Hematopoietic multipotent progenitor cell treated with erythropoietin and hydrocortisone succinate and interleukin-3 and kit ligand, for 4 days (in vitro differentiated cells): ENCODE results near the gene JPH2.
"Not testable (repeated sequence)": the region's sequence is repeated elsewhere in the genome, so short reads cannot be mapped to it uniquely, and the experiment has no call there.

Source experiments
- DNase-seq: peaks from one replicate; pipeline ENCODE4 v3.0.0-alpha.2; 2015

Gene JPH2

DNA sequence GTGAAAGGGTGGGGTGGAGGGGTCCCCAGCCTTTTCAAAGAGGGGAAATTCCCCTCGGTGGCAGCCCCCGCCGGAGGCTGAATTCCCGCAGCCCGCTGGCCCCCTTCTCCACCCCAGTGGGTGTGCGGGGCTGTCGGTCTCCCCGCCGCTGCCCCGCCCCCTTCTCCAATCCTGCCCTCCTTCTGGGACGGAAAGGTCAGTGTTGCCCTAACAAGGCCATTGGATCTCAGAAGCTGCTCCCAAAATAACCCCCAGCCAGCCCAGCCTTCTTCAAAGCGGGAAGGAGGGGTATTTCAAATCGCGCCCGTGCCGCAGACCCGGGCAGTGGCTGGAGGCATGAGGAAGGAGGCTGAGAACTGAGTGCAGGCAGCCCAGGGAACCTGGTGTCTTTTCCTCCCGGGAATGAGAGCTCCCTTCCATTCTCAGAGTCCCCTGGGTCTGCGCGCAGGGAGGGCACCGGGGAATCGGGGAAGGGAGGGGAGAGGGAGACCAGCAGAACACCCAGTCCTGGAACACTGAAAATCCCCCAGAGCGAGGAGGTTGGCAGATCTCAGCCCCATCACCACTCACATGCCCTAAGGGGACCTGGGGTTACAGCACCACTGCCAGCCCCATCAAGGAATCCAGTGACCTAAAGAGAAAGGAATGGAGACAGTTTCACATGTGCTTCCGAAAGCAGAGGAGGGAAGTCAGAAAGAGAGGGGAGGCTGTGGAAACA, at the start of gene JPH2:
Gene JPH2, minus strand, starts transcription at position 135 of the 718 bp plus-strand sequence. CDS start 483 bp downstream, outside the sequence.
- DNase-seq = no peak

- DNase-seq = no peak
Measured at GRCh38 chr20:44235702-44236101, 48.7 kb upstream of the JPH2 start.

GRCh38 chr20:44234566-44235317, 47.8 kb upstream of the JPH2 start:
- DNase-seq = no peak

GRCh38 chr20:44233436-44234016, 46.5 kb upstream of the JPH2 start:
- no peak for DNase-seq

- not testable (repeated sequence) for DNase-seq
Measured at GRCh38 chr20:44232469-44232856, 45.5 kb upstream of the JPH2 start.

GRCh38 chr20:44231713-44232468, 44.9 kb upstream of the JPH2 start:
- no peak for DNase-seq

- DNase-seq = no peak
Measured at GRCh38 chr20:44231193-44231592, 44.2 kb upstream of the JPH2 start.

DNA sequence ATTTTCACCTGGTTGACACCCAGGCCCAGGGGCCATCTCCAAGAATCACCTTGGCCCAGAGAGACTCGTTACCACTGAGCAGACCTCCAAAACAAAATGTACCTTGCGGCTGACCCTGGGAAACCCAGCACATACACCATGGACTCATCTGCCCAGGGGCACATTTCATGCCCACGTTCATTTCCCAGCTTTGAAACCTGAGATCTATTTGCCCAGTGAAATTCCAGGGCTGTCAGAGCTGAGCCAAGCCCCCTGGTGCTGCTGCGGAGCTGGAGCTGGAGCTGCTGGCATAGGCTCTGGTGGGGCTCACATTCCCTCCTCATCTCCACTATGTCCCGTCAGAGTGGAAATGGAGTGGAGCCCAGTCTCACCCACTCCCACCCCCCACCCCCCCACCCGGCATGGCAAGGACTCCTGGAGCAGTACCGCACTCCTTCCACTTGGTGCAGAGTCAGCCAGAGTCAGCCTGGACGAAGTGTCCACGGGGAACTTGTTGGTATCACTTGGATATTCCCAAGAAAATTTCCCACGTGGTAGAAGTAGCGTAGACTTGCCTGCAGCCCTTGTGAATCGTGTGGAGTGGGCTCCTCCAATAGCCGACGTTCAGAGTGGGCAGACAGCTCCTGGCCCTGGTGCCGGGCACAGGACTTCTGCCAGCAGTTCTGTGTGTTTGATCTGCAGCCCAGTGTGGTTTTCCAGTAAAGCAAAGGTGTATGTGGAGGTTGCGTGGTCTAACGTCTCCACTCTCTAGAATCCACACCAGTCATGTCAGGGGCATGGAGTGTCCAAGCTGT, 41.7 kb upstream of the JPH2 start:
- DNase-seq = no peak

GRCh38 chr20:44224637-44225036, 37.6 kb upstream of the JPH2 start:
- DNase-seq = peak; percentile 42

GRCh38 chr20:44223721-44224120, 36.7 kb upstream of the JPH2 start:
- no peak for DNase-seq

GRCh38 chr20:44222633-44223368, 35.8 kb upstream of the JPH2 start:
- DNase-seq = no peak

GRCh38 chr20:44222027-44222426, 35.0 kb upstream of the JPH2 start:
- no peak for DNase-seq

- DNase-seq = peak; percentile 63
Measured at GRCh38 chr20:44221368-44221954, 34.5 kb upstream of the JPH2 start.

DNA sequence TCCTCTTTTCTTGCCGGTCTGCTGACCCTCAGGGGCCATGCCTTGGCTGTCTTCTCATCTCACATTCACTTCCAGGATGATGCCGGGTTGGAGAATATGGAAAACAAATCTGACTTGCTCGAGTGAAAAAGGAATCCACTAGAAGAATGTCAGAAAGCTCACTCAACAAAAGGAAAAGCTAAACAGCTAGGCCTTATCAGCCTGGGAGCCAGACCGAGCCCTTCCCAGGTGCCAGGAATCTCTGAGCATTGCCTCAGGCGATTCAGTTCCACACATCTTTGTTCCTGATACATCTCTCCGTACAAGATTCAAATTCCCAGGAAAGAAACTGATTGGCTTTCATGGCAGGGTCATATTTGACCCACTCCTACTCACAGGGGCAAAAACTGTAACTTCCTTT, 32.8 kb upstream of the JPH2 start:
- no peak for DNase-seq

DNA sequence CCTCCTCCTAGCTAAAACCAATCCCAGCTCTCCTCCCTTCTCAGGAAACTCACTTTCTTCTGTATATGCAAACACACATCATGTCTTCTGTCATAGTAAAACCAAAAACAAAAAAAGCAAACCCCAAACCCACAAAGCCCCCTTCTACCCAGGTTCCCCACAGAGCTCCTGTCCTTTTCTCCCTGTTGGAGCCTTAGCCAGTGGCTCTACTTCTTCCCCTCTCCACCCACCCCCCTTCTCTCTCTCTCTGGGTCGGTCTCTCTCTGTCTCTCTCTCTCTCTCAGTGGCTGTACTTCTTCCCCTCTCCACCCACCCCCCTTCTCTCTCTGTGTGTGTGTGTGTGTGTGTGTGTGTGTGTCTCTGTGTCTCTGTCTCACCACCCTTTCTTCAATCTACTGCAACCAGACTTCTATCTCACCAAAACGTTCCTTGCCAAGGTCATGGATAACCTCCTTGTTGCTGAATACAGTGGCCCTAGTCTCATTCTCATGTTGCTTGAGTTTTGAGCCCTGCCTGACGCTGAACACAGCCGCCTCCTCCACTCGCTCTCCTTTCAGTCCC, 32.3 kb upstream of the JPH2 start:
- peak; percentile 78 for DNase-seq

GRCh38 chr20:44218446-44218845, 31.5 kb upstream of the JPH2 start:
- DNase-seq = peak; percentile 39

GRCh38 chr20:44217342-44218092, 30.5 kb upstream of the JPH2 start:
- peak; percentile 90 for DNase-seq

DNA sequence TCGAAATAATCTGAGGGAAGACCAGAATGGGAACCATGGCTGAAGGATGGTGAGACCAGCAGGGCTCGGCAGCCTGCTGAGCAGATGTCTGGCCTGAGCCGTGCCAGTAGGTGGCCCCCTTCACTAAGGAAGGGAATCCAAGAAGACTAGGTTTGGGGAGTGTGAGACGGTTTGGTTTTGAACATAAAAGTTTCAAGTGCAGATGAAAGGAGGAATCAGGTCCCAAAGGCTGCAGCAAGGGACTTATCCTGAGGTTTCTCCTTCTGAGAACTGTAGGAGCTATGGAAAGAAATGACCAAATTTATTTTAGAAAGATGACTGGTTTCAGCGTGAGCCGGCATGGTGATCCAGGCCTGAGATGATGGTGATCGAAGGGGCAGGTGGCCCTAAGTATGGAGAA, 28.1 kb upstream of the JPH2 start:
- DNase-seq = peak; percentile 91

- no peak for DNase-seq
Measured at GRCh38 chr20:44212792-44213191, 25.8 kb upstream of the JPH2 start.
